Transverse colon (tissue), 3 donors: ENCODE measurements around the gene PDS5A.

Experiments used
- EP300 ChIP-seq: sonication (generic); formaldehyde crosslinking; IDR thresholded peaks from one replicate; pipeline ENCODE4 v1.6.1; 2017; ENCODE audit warnings: antibody characterized with exemption, low read depth
- TF ChIP-seq, protein P1 (sequence below), 5 experiments: fragments of 200-600 bp in 3 of 5; fragments of 450-650 bp in 2 of 5; sonication (generic) in 3 of 5; IDR thresholded peaks; 1 replicate in 2 of 5; 2 replicates in 3 of 5; pipeline ENCODE4 v1.5.1; 2016 to 2017; ENCODE audit warnings: antibody characterized with exemption in 5 of 5, inconsistent platforms in 3 of 5, mild to moderate bottlenecking in 2 of 5, moderate library complexity in 1 of 5

DNA sequence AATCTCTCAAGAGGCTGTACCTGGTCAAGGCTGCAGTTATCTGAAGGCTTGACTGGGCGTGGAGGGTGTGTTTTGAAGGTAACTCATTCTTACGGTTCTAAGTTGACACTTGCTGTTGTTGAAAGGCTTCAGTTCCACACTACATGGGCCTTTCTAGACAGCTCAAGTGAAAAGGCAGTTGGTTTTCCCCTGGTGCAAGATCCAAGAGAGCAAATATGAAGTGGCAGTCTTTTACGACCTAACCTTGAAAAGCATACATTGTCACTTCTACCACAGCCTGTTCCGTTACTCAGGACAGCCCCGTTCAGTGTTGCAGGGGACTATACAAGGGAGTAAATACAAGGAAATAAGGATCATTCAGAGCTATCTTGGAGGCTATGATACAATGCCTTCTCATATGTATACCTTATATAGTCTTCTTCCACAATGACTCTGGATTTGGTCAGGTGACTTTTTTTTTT is 46.2 kb downstream of the PDS5A start:
- TF ChIP-seq, protein P1, sequence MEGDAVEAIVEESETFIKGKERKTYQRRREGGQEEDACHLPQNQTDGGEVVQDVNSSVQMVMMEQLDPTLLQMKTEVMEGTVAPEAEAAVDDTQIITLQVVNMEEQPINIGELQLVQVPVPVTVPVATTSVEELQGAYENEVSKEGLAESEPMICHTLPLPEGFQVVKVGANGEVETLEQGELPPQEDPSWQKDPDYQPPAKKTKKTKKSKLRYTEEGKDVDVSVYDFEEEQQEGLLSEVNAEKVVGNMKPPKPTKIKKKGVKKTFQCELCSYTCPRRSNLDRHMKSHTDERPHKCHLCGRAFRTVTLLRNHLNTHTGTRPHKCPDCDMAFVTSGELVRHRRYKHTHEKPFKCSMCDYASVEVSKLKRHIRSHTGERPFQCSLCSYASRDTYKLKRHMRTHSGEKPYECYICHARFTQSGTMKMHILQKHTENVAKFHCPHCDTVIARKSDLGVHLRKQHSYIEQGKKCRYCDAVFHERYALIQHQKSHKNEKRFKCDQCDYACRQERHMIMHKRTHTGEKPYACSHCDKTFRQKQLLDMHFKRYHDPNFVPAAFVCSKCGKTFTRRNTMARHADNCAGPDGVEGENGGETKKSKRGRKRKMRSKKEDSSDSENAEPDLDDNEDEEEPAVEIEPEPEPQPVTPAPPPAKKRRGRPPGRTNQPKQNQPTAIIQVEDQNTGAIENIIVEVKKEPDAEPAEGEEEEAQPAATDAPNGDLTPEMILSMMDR (IDR thresholded peaks at IDR 0.05), result no peak
- TF ChIP-seq EP300, result no peak
